Measurements from ENCODE around the gene FLOT2. TPM values are rescaled to one million over a fixed set of nuclear protein-coding genes. Genes with fewer than 3 reads are reported as not detected.

FLOT2 gene
- total RNA-seq, 3 donors from 2014 or later (not counting 1 experiment from before 2014, with no cell fraction given), result 132 to 152 (median 152) TPM

GRCh38 chr17:28857905-28858800 lies 39.4 kb downstream of the FLOT2 start:
- Mint-ChIP-seq H3K4me3 (peak overlapping the region; percentile 58), H3K9me3 (no peaks in the 10 kb centered on the region), H3K36me3 (no peaks in the 10 kb centered on the region), H3K27ac (no peak overlapping the region), H3K27me3 (ENCODE audit: low read depth in 2 of 2) (no peaks in the 10 kb centered on the region), H3K4me1 (peaks cover 14% of the 10 kb centered on the region in 2 donors)
- WGBS (ENCODE audit: insufficient coverage), result 91% methylated on average over 2 of the region's 3 CpGs
- H3K4me3 ChIP-seq (ENCODE audit: low read length), result no peak overlapping the region
- H3K36me3 ChIP-seq (ENCODE audit: control insufficient read depth, insufficient read depth, low read length), result peaks cover 27% of the 10 kb centered on the region
- TF ChIP-seq, protein P1, sequence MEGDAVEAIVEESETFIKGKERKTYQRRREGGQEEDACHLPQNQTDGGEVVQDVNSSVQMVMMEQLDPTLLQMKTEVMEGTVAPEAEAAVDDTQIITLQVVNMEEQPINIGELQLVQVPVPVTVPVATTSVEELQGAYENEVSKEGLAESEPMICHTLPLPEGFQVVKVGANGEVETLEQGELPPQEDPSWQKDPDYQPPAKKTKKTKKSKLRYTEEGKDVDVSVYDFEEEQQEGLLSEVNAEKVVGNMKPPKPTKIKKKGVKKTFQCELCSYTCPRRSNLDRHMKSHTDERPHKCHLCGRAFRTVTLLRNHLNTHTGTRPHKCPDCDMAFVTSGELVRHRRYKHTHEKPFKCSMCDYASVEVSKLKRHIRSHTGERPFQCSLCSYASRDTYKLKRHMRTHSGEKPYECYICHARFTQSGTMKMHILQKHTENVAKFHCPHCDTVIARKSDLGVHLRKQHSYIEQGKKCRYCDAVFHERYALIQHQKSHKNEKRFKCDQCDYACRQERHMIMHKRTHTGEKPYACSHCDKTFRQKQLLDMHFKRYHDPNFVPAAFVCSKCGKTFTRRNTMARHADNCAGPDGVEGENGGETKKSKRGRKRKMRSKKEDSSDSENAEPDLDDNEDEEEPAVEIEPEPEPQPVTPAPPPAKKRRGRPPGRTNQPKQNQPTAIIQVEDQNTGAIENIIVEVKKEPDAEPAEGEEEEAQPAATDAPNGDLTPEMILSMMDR (IDR thresholded peaks at IDR 0.05), result no peak
- H3K4me1 ChIP-seq (ENCODE audit: control insufficient read depth, insufficient read depth, low read length), result peaks cover 13% of the 10 kb centered on the region
- DNase-seq, result peak in 1 of 2 donors; percentile 22
- H3K27me3 ChIP-seq (ENCODE audit: control insufficient read depth, insufficient read depth, low read length), result no peaks in the 10 kb centered on the region
- ATAC-seq, result no peak
- intact Hi-C loops (cut with micrococcal nuclease), result no loop called here
- H3K9me3 ChIP-seq (ENCODE audit: control insufficient read depth, insufficient read depth, low read length), result no peaks in the 10 kb centered on the region
- H3K27ac ChIP-seq (ENCODE audit: low read length), result no peak overlapping the region

GRCh38 chr17:28856028-28856574 lies 41.4 kb downstream of the FLOT2 start:
- no peaks in the 10 kb centered on the region for H3K27me3 Mint-ChIP-seq (ENCODE audit: low read depth in 2 of 2)
- peaks cover 14% of the 10 kb centered on the region in 2 donors for H3K4me1 Mint-ChIP-seq
- no peak overlapping the region for H3K27ac Mint-ChIP-seq
- peak overlapping the region; percentile 98 for H3K4me3 Mint-ChIP-seq
- no peak for ATAC-seq
- no peaks in the 10 kb centered on the region for H3K36me3 Mint-ChIP-seq
- Histone ChIP-seq H3K9me3 (ENCODE audit: control insufficient read depth, insufficient read depth, low read length) (no peaks in the 10 kb centered on the region), H3K4me1 (ENCODE audit: control insufficient read depth, insufficient read depth, low read length) (peaks cover 13% of the 10 kb centered on the region), H3K27ac (ENCODE audit: low read length) (no peak overlapping the region), H3K4me3 (ENCODE audit: low read length) (no peak overlapping the region), H3K27me3 (ENCODE audit: control insufficient read depth, insufficient read depth, low read length) (no peaks in the 10 kb centered on the region), H3K36me3 (ENCODE audit: control insufficient read depth, insufficient read depth, low read length) (peaks cover 27% of the 10 kb centered on the region)
- no peak for DNase-seq
- 96% methylated on average over 5 of the region's 5 CpGs for WGBS (ENCODE audit: insufficient coverage)
- intact Hi-C loops (cut with micrococcal nuclease), result no loop called here
- TF ChIP-seq, protein P1 (IDR thresholded peaks at IDR 0.05), result no peak
- no peaks in the 10 kb centered on the region for H3K9me3 Mint-ChIP-seq

DNA sequence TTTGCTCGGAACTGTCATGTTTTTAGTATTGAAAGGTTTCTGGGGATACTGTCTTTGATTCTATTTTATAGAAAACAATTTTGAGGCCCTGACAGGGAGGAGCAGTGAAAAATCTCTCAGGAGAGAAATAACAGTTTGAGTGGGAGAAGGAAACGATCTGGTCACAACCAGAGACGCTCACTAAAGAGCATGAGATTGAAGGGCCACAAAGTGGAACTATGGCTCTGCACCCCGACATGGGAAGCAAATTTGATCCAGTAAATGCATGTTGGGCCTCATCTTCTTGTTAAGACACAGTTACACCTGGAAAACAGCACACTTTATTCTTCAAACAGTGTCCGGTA lies 42.2 kb downstream of the FLOT2 start:
- Histone ChIP-seq H3K27ac (ENCODE audit: low read length) (peak overlapping the region; percentile 66), H3K4me3 (ENCODE audit: low read length) (peak overlapping the region; percentile 90), H3K4me1 (ENCODE audit: control insufficient read depth, insufficient read depth, low read length) (peaks cover 13% of the 10 kb centered on the region), H3K36me3 (ENCODE audit: control insufficient read depth, insufficient read depth, low read length) (peaks cover 22% of the 10 kb centered on the region), H3K27me3 (ENCODE audit: control insufficient read depth, insufficient read depth, low read length) (no peaks in the 10 kb centered on the region), H3K9me3 (ENCODE audit: control insufficient read depth, insufficient read depth, low read length) (no peaks in the 10 kb centered on the region)
- H3K27ac Mint-ChIP-seq, result peak overlapping the region; percentile 85 to 92
- no peaks in the 10 kb centered on the region for H3K9me3 Mint-ChIP-seq
- peak overlapping the region; percentile 98 for H3K4me3 Mint-ChIP-seq
- H3K27me3 Mint-ChIP-seq (ENCODE audit: low read depth in 2 of 2), result no peaks in the 10 kb centered on the region
- ATAC-seq (no peak), DNase-seq (no peak)
- 6% methylated on average over 4 of the region's 5 CpGs for WGBS (ENCODE audit: insufficient coverage)
- no peaks in the 10 kb centered on the region for H3K36me3 Mint-ChIP-seq
- intact Hi-C loops (cut with micrococcal nuclease), result no loop called here
- H3K4me1 Mint-ChIP-seq, result peaks cover 14% of the 10 kb centered on the region in 2 donors
- TF ChIP-seq, protein P1 (IDR thresholded peaks at IDR 0.05), result no peak
